Karpas-422 (cell line): Measurements from ENCODE around the gene ZNF140. TPM values are rescaled to one million over a fixed set of nuclear protein-coding genes. Genes with fewer than 3 reads are reported as not detected.

Experiments used
- DNase-seq: peaks from one replicate; pipeline ENCODE4 v3.0.0-alpha.2; 2015
- H2AFZ ChIP-seq: fragments of 200-600 bp; sonication (generic); 2 replicates; pipeline ENCODE4 v1.6.1; 2014; ENCODE audit warnings: antibody characterized with exemption, low read length, mixed read lengths
- H3K27ac ChIP-seq: fragments of 200-600 bp; sonication (generic); 2 replicates; pipeline ENCODE4 v1.5.1; 2014; ENCODE audit warnings: mild to moderate bottlenecking, low read length, moderate library complexity
- H3K27me3 ChIP-seq: fragments of 200-600 bp; sonication (generic); 2 replicates; pipeline ENCODE4 v1.6.1; 2014; ENCODE audit warnings: low read length, mixed read lengths
- H3K36me3 ChIP-seq: fragments of 200-600 bp; sonication (generic); 2 replicates; pipeline ENCODE4 v1.6.1; 2014; ENCODE audit warnings: low read length, mixed read lengths; ENCODE audit not compliant: insufficient read depth
- H3K4me1 ChIP-seq: fragments of 200-600 bp; sonication (generic); 2 replicates; pipeline ENCODE4 v1.6.1; 2014; ENCODE audit warnings: mild to moderate bottlenecking, low read length, mixed read lengths
- H3K4me2 ChIP-seq: fragments of 200-600 bp; sonication (generic); 2 replicates; pipeline ENCODE4 v1.6.1; 2014; ENCODE audit warnings: low read length, low read depth, mild to moderate bottlenecking; ENCODE audit not compliant: poor library complexity, severe bottlenecking
- H3K4me3 ChIP-seq: fragments of 200-600 bp; sonication (generic); 2 replicates; pipeline ENCODE4 v1.5.1; 2014; ENCODE audit warnings: mild to moderate bottlenecking, antibody characterized with exemption, low read length, mixed read lengths
- H3K79me2 ChIP-seq: fragments of 200-600 bp; sonication (generic); 2 replicates; pipeline ENCODE4 v1.6.1; 2014; ENCODE audit warnings: mild to moderate bottlenecking, low read length, mixed read lengths
- H3K9ac ChIP-seq: fragments of 200-600 bp; sonication (generic); 2 replicates; pipeline ENCODE4 v1.6.0; 2014; ENCODE audit warnings: low read length
- H3K9me2 ChIP-seq: fragments of 200-600 bp; sonication (generic), shearing (Covaris generic); replicated peaks from 2 replicates; pipeline ENCODE4 v1.6.0; 2014; ENCODE audit warnings: mild to moderate bottlenecking, low read length, moderate library complexity; ENCODE audit not compliant: insufficient read depth
- H3K9me3 ChIP-seq: fragments of 300-700, 200-600 bp; sonication (generic); 2 replicates; pipeline ENCODE4 v1.6.1; 2014; ENCODE audit warnings: low read length, mixed read lengths
- H4K20me1 ChIP-seq: fragments of 200-600 bp; sonication (generic); 2 replicates; pipeline ENCODE4 v1.6.1; 2014; ENCODE audit warnings: mild to moderate bottlenecking, antibody characterized with exemption, low read length, low read depth; ENCODE audit not compliant: insufficient read depth
- total RNA-seq: library from RNA; depleted of rRNA; stranded (reverse); fragments of >200 nt; shearing (Covaris generic); gene quantifications from 2 replicates; pipeline ENCODE4 v1.2.3, GENCODE V29; 2014; ENCODE audit warnings: low replicate concordance; rRNA removed

ZNF140 gene
- total RNA-seq, 1 experiment from 2014 or later = 29.0 TPM

DNA sequence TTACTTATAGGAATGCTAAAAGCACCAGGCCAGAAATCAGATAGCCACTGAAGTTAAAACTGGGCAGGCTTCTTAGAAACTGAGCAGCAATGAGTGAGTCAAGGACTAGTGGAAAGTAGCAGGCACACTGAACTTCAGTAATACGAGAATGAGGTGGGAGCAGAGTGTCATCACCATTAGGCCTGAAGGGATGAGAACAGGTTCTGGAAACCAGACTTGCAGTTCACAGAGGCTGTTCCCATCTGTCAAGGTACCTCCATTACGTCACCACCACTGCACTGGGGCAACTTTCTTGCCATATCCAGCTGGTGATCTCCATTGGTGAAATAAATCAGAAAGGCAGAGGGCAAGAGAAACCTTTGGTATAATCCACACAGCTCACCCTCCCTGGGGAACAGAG, 65.3 kb downstream of the ZNF140 start:
- Histone ChIP-seq H3K4me1 (no peaks in the 10 kb centered on the region), H3K9ac (no peak overlapping the region), H3K27ac (no peak overlapping the region), H4K20me1 (no peaks in the 10 kb centered on the region), H3K27me3 (no peaks in the 10 kb centered on the region), H3K4me3 (no peak overlapping the region), H3K9me3 (peaks cover 41% of the 10 kb centered on the region), H2AFZ (no peak overlapping the region), H3K4me2 (no peak overlapping the region), H3K9me2 (no peaks in the 10 kb centered on the region), H3K79me2 (no peaks in the 10 kb centered on the region), H3K36me3 (peaks cover 82% of the 10 kb centered on the region)
- DNase-seq = no peak

DNA sequence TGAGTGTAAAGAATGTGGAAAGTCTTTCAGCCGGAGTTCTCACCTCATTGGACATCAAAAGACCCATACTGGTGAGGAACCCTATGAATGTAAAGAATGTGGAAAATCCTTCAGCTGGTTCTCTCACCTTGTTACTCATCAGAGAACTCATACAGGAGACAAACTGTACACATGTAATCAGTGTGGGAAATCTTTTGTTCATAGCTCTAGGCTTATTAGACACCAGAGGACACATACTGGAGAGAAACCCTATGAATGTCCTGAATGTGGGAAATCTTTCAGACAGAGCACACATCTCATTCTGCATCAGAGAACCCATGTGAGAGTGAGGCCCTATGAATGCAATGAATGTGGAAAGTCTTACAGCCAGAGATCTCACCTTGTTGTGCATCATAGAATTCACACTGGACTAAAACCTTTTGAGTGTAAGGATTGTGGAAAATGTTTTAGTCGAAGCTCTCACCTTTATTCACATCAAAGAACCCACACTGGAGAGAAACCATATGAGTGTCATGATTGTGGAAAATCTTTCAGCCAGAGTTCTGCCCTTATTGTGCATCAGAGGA, 75.5 kb downstream of the ZNF140 start:
- Histone ChIP-seq H3K9me3 (peaks cover 64% of the 10 kb centered on the region), H3K36me3 (peaks cover 76% of the 10 kb centered on the region)
- no peak for DNase-seq

More for the DNA sequence above, 75.5 kb downstream of the ZNF140 start:
- no peaks in the 10 kb centered on the region for H3K79me2 ChIP-seq
- no peak overlapping the region for H3K4me2 ChIP-seq
- H2AFZ ChIP-seq = no peak overlapping the region
- no peak overlapping the region for H3K4me3 ChIP-seq
- no peaks in the 10 kb centered on the region for H4K20me1 ChIP-seq
- no peaks in the 10 kb centered on the region for H3K27me3 ChIP-seq
- no peaks in the 10 kb centered on the region for H3K9me2 ChIP-seq
- H3K4me1 ChIP-seq = no peaks in the 10 kb centered on the region
- H3K27ac ChIP-seq = no peak overlapping the region
- H3K9ac ChIP-seq = no peak overlapping the region

Other genes with a start within 250 kb of the ZNF140 start
- 7.1 and 10.1 TPM in 2 replicates for gene CHFR, start 193.3 kb upstream of the ZNF140 start, total RNA-seq
- 4.3 and 8.1 TPM in 2 replicates for gene ZNF605, start 124.6 kb upstream of the ZNF140 start, total RNA-seq
- gene ZNF26, start 94.6 kb upstream of the ZNF140 start, total RNA-seq = 12.7 and 15.5 TPM in 2 replicates
- gene ZNF84, start 43.4 kb upstream of the ZNF140 start, total RNA-seq = 29.7 and 33.2 TPM in 2 replicates
- gene ZNF891, start 49.4 kb downstream of the ZNF140 start, total RNA-seq = 4.0 and 5.4 TPM in 2 replicates
- gene ZNF10, start 49.7 kb downstream of the ZNF140 start, total RNA-seq = 13.3 and 17.7 TPM in 2 replicates
- 10.7 and 12.3 TPM in 2 replicates for gene ZNF268, start 100.6 kb downstream of the ZNF140 start, total RNA-seq
- not detected in 2 replicates for gene ANHX, start 155.0 kb downstream of the ZNF140 start, total RNA-seq